ENCODE results near the gene HMG20B.
"Not testable (repeated sequence)": the region's sequence is repeated elsewhere in the genome, so short reads cannot be mapped to it uniquely, and the experiment has no call there.

Gene HMG20B

GRCh38 chr19:3572855-3573161 is at the start of gene HMG20B:
HMG20B (plus strand) TSS chr19:3572944; CDS start chr19:3573310, 366 bp downstream.
- DNase-seq: no peak

- no peak for DNase-seq
Measured at GRCh38 chr19:3523361-3524077, 49.2 kb upstream of the HMG20B start.

- DNase-seq: no peak
Measured at GRCh38 chr19:3524078-3524842, 48.5 kb upstream of the HMG20B start.

GRCh38 chr19:3524904-3525451 is 47.8 kb upstream of the HMG20B start:
- no peak for DNase-seq

- no peak for DNase-seq
Measured at GRCh38 chr19:3526507-3527237, 46.1 kb upstream of the HMG20B start.

- no peak for DNase-seq
Measured at GRCh38 chr19:3527238-3527910, 45.4 kb upstream of the HMG20B start.

- no peak for DNase-seq
Measured at GRCh38 chr19:3528080-3528479, 44.7 kb upstream of the HMG20B start.

GRCh38 chr19:3528539-3529211 is 44.1 kb upstream of the HMG20B start:
- no peak for DNase-seq

GRCh38 chr19:3529299-3529698 is 43.4 kb upstream of the HMG20B start:
- not testable (repeated sequence) for DNase-seq

- DNase-seq: no peak
Measured at GRCh38 chr19:3530389-3530788, 42.4 kb upstream of the HMG20B start.

GRCh38 chr19:3531716-3532115 is 41.0 kb upstream of the HMG20B start:
- DNase-seq: no peak

GRCh38 chr19:3532154-3532786 is 40.5 kb upstream of the HMG20B start:
- DNase-seq: no peak

GRCh38 chr19:3533033-3533432 is 39.7 kb upstream of the HMG20B start:
- DNase-seq: no peak

- DNase-seq: no peak
Measured at GRCh38 chr19:3533563-3534216, 39.1 kb upstream of the HMG20B start.

GRCh38 chr19:3534375-3535234 is 38.1 kb upstream of the HMG20B start:
- DNase-seq: no peak

- no peak for DNase-seq
Measured at GRCh38 chr19:3535235-3535535, 37.6 kb upstream of the HMG20B start.

GRCh38 chr19:3535563-3535965 is 37.2 kb upstream of the HMG20B start:
- DNase-seq: no peak

- no peak for DNase-seq
Measured at GRCh38 chr19:3535981-3536380, 36.8 kb upstream of the HMG20B start.

GRCh38 chr19:3536429-3537100 is 36.2 kb upstream of the HMG20B start:
- no peak for DNase-seq

GRCh38 chr19:3537101-3537437 is 35.7 kb upstream of the HMG20B start:
- no peak for DNase-seq
